HepG2 (cell line): ENCODE measurements around the gene MDH1B. TPM values are rescaled to one million over a fixed set of nuclear protein-coding genes. Genes with fewer than 3 reads are reported as not detected.

Experiments used
- CCAR2 ChIP-seq: fragments of 200-400 bp; formaldehyde crosslinking; optimal IDR thresholded peaks from 2 replicates; pipeline ENCODE3; 2018; ENCODE audit warnings: low read depth, mild to moderate bottlenecking, low read length, moderate library complexity
- GATA4 ChIP-seq: sonication (generic); IDR thresholded peaks from 2 replicates; pipeline ENCODE4 v1.6.1; 2016; ENCODE audit warnings: antibody characterized with exemption, low read depth, borderline replicate concordance
- JUNB ChIP-seq: sonication (generic); formaldehyde crosslinking; IDR thresholded peaks from 2 replicates; pipeline ENCODE4 v1.8.0; 2022; ENCODE audit warnings: missing genetic modification reagents, mild to moderate bottlenecking, borderline replicate concordance
- JUND ChIP-seq: sonication (generic); formaldehyde crosslinking; IDR thresholded peaks from 2 replicates; pipeline ENCODE4 v1.8.0; 2022; ENCODE audit warnings: mild to moderate bottlenecking, missing genetic modification reagents
- KLF15 ChIP-seq: sonication (generic); formaldehyde crosslinking; IDR thresholded peaks from 2 replicates; pipeline ENCODE4 v1.8.1; 2023; ENCODE audit warnings: borderline replicate concordance, mild to moderate bottlenecking, inconsistent platforms, missing genetic modification reagents, mixed read lengths
- KLF16 ChIP-seq, 2 experiments: sonication (generic) in 1 of 2; formaldehyde crosslinking in 1 of 2; IDR thresholded peaks; 2 replicates each; pipeline versions ENCODE4 v1.6.1 to v1.8.0; 2016 to 2023; ENCODE audit warnings: missing genetic modification reagents in 2 of 2, missing compliant biosample characterization in 1 of 2
- MBD4 ChIP-seq: IDR thresholded peaks from 2 replicates; pipeline ENCODE4 v1.6.1; 2012; ENCODE audit warnings: low read length, inconsistent platforms, borderline replicate concordance
- PLRG1 ChIP-seq: fragments of 450-650 bp; conservative IDR thresholded peaks from 2 replicates; pipeline ENCODE4 v1.6.1; 2016
- RAD21 ChIP-seq: fragments of 450-650 bp; formaldehyde crosslinking; IDR thresholded peaks from 2 replicates; pipeline ENCODE4 v1.5.0; 2020; ENCODE audit warnings: mild to moderate bottlenecking
- SRF ChIP-seq: IDR thresholded peaks from 2 replicates; pipeline ENCODE4 v1.6.1; 2011; ENCODE audit warnings: mild to moderate bottlenecking, low read depth, low read length, moderate library complexity
- TAF15 ChIP-seq: fragments of 200-400 bp; formaldehyde crosslinking; IDR thresholded peaks from one replicate; pipeline ENCODE4 v1.6.1; 2018; ENCODE audit warnings: mild to moderate bottlenecking, low read depth, low read length; ENCODE audit not compliant: poor library complexity, severe bottlenecking
- TGIF2 ChIP-seq: IDR thresholded peaks from 2 replicates; pipeline ENCODE4 v1.6.1; 2016; ENCODE audit warnings: control low read depth, missing compliant biosample characterization
- TOPORS ChIP-seq: sonication (generic); formaldehyde crosslinking; IDR thresholded peaks from 2 replicates; pipeline ENCODE4 v1.8.0; 2023; ENCODE audit warnings: mild to moderate bottlenecking, missing genetic modification reagents
- XRCC5 ChIP-seq: fragments of 200-400 bp; formaldehyde crosslinking; optimal IDR thresholded peaks from 2 replicates; pipeline ENCODE3; 2017; ENCODE audit warnings: mild to moderate bottlenecking, low read length
- ZBTB1 ChIP-seq: sonication (generic); formaldehyde crosslinking; IDR thresholded peaks from 2 replicates; pipeline ENCODE4 v1.4.0; 2020; ENCODE audit warnings: missing genetic modification reagents, borderline replicate concordance
- ZFAT ChIP-seq: sonication (generic); formaldehyde crosslinking; conservative IDR thresholded peaks from 2 replicates; pipeline ENCODE4 v1.8.1; 2023; ENCODE audit warnings: missing genetic modification reagents, inconsistent platforms
- ZKSCAN5 ChIP-seq: sonication (generic); formaldehyde crosslinking; IDR thresholded peaks from 2 replicates; pipeline ENCODE4 v1.5.1; 2020; ENCODE audit warnings: mild to moderate bottlenecking, missing genetic modification reagents
- ZNF282 ChIP-seq: fragments of 450-650 bp; IDR thresholded peaks from 2 replicates; pipeline ENCODE4 v1.6.1; 2018; ENCODE audit not compliant: partially characterized antibody
- ZNF337 ChIP-seq: sonication (generic); formaldehyde crosslinking; IDR thresholded peaks from 2 replicates; pipeline ENCODE4 v1.5.1; 2020; ENCODE audit warnings: missing genetic modification reagents, low read depth, mild to moderate bottlenecking, borderline replicate concordance
- ZNF33A ChIP-seq: sonication (generic); formaldehyde crosslinking; IDR thresholded peaks from 2 replicates; pipeline ENCODE4 v1.5.1; 2020; ENCODE audit warnings: missing genetic modification reagents, mild to moderate bottlenecking, moderate library complexity, borderline replicate concordance
- ZNF432 ChIP-seq: sonication (generic); formaldehyde crosslinking; IDR thresholded peaks from 2 replicates; pipeline ENCODE4 v1.5.0; 2020; ENCODE audit warnings: missing genetic modification reagents, mild to moderate bottlenecking, borderline replicate concordance
- ZNF607 ChIP-seq: sonication (generic); formaldehyde crosslinking; IDR thresholded peaks from 2 replicates; pipeline ENCODE4 v1.5.1; 2020; ENCODE audit warnings: missing genetic modification reagents, mild to moderate bottlenecking, borderline replicate concordance
- polyA plus RNA-seq, 8 experiments: library from polyadenylated mRNA; depleted of rRNA in 3 of 8; stranded (reverse) in 7 of 8; unstranded in 1 of 8; fragments of >200 nt; fragmentation: Illumina TruSeq in 4 of 8; extraction: Trizol in 4 of 8; gene quantifications; 2 replicates each; pipeline versions ENCODE4 v1.2.1 to v1.2.3, GENCODE V29; 2011 to 2016; ENCODE audit warnings: low read depth in 4 of 8, missing spikeins in 1 of 8, mixed read lengths in 1 of 8; ENCODE audit not compliant: insufficient read depth in 1 of 8
- total RNA-seq, 5 experiments: library from RNA; depleted of rRNA; stranded (reverse); fragments of >200 nt; fragmentation: Illumina TruSeq; extraction: Trizol; gene quantifications; 2 replicates each; pipeline ENCODE4 v1.2.3, GENCODE V29; 2016; ENCODE audit warnings: low read depth in 1 of 5
- TF ChIP-seq, protein P1 (sequence below): sonication (generic); formaldehyde crosslinking; IDR thresholded peaks from 2 replicates; pipeline ENCODE4 v1.4.0; 2020; ENCODE audit warnings: missing genetic modification reagents
- TF ChIP-seq, protein P2 (sequence below): sonication (generic); formaldehyde crosslinking; IDR thresholded peaks from 2 replicates; pipeline ENCODE4 v1.8.1; 2023; ENCODE audit warnings: mild to moderate bottlenecking, missing genetic modification reagents, borderline replicate concordance
- TF ChIP-seq, protein P3 (sequence below): IDR thresholded peaks from 2 replicates; pipeline ENCODE4 v1.6.1; 2012; ENCODE audit warnings: low read length, improper control_type of control experiment

MDH1B gene
- total and polyA plus RNA-seq, 2 of the 13 experiments (the other 11 are each of a cell fraction or from before 2014, with no cell fraction given), result 0.17 to 0.86 TPM

DNA sequence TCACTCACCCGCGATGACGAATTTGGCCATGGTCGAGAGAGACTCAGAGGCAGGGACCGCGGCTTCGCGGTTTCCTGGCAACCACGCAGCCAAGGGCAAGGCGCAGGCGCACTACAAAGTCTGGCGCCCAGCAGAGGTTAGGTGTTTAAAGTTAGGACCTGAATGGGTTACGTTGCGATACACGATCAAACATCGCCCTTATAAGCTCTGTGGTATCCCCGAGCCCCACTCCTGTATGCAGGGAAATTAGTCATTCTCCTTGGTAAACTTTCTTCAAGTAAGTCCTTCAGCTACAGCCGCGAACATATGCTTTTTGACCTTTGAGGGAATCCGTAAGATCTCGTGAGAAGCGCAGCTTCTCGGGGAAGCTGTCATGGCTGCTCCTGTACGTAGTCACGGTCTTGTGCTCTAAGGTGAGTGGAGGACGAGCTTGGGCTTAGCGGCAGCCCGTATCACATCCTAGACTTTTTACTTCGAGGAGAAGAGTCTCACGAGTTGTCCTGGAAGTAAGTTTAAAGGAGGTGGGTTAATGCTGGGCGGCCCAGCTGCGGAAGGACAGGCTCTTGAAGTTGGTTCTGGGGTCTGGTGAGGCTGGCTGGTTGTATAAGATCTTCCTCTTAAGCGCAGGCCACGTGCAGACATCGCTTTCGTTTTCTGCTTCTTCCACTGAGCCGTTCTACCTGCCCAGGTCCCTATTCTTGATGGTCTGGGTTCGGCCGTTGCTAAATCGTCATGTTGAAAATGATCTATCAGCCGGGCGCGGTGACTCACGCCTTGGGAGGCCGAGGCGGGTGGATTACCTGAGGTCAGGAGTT, at the start of gene MDH1B, which contains the start of gene FASTKD2 (continued):
- TF ChIP-seq, protein P1, sequence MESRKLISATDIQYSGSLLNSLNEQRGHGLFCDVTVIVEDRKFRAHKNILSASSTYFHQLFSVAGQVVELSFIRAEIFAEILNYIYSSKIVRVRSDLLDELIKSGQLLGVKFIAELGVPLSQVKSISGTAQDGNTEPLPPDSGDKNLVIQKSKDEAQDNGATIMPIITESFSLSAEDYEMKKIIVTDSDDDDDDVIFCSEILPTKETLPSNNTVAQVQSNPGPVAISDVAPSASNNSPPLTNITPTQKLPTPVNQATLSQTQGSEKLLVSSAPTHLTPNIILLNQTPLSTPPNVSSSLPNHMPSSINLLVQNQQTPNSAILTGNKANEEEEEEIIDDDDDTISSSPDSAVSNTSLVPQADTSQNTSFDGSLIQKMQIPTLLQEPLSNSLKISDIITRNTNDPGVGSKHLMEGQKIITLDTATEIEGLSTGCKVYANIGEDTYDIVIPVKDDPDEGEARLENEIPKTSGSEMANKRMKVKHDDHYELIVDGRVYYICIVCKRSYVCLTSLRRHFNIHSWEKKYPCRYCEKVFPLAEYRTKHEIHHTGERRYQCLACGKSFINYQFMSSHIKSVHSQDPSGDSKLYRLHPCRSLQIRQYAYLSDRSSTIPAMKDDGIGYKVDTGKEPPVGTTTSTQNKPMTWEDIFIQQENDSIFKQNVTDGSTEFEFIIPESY (CRISPR knock-in tag), result peak; percentile 39; the same call in 1 of the 2 replicates
- TF ChIP-seq ZKSCAN5 (CRISPR knock-in tag) (no peak), GATA4 (no peak; the same call in 1 of the 2 replicates), ZNF337 (CRISPR knock-in tag) (0 out of 2 replicates have a peak, but pooled peaks have one; percentile 61), TOPORS (CRISPR knock-in tag) (0 out of 2 replicates have a peak, but pooled peaks have one; percentile 52), ZFAT (no peak), TGIF2 (CRISPR knock-in tag) (peak; percentile 94), XRCC5 (peak; percentile 53), SRF (0 out of 2 replicates have a peak, but pooled peaks have one; percentile 45), CCAR2 (no peak), ZNF33A (no peak), KLF16 (CRISPR knock-in tag; IDR thresholded peaks at IDR 0.05) (peak in 1 of 2 experiments; percentile 87; a peak in 2 of 4 replicates), JUNB (CRISPR knock-in tag) (no peak), JUND (no peak), ZNF607 (CRISPR knock-in tag) (peak; percentile 71; the same call in 1 of the 2 replicates), ZNF432 (CRISPR knock-in tag) (no peak), MBD4 (no peak), ZNF282 (no peak), ZBTB1 (CRISPR knock-in tag) (no peak), RAD21 (peak; percentile 58; the same call in 1 of the 2 replicates), TAF15 (no peak), KLF15 (no peak; the same call in 1 of the 2 replicates), PLRG1 (no peak)
- TF ChIP-seq, protein P2, sequence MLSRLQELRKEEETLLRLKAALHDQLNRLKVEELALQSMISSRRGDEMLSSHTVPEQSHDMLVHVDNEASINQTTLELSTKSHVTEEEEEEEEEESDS (CRISPR knock-in tag), result peak; percentile 85; the same call in 1 of the 2 replicates
- TF ChIP-seq, protein P3, sequence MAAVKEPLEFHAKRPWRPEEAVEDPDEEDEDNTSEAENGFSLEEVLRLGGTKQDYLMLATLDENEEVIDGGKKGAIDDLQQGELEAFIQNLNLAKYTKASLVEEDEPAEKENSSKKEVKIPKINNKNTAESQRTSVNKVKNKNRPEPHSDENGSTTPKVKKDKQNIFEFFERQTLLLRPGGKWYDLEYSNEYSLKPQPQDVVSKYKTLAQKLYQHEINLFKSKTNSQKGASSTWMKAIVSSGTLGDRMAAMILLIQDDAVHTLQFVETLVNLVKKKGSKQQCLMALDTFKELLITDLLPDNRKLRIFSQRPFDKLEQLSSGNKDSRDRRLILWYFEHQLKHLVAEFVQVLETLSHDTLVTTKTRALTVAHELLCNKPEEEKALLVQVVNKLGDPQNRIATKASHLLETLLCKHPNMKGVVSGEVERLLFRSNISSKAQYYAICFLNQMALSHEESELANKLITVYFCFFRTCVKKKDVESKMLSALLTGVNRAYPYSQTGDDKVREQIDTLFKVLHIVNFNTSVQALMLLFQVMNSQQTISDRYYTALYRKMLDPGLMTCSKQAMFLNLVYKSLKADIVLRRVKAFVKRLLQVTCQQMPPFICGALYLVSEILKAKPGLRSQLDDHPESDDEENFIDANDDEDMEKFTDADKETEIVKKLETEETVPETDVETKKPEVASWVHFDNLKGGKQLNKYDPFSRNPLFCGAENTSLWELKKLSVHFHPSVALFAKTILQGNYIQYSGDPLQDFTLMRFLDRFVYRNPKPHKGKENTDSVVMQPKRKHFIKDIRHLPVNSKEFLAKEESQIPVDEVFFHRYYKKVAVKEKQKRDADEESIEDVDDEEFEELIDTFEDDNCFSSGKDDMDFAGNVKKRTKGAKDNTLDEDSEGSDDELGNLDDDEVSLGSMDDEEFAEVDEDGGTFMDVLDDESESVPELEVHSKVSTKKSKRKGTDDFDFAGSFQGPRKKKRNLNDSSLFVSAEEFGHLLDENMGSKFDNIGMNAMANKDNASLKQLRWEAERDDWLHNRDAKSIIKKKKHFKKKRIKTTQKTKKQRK, result no peak
